Measurements from ENCODE around the gene KLHL29.
A peak's percentile ranks its signal among the peaks of the same experiment; 100 is the strongest.
"Not testable (repeated sequence)": the region's sequence is repeated elsewhere in the genome, so short reads cannot be mapped to it uniquely, and the experiment has no call there.

The KLHL29 gene

DNA sequence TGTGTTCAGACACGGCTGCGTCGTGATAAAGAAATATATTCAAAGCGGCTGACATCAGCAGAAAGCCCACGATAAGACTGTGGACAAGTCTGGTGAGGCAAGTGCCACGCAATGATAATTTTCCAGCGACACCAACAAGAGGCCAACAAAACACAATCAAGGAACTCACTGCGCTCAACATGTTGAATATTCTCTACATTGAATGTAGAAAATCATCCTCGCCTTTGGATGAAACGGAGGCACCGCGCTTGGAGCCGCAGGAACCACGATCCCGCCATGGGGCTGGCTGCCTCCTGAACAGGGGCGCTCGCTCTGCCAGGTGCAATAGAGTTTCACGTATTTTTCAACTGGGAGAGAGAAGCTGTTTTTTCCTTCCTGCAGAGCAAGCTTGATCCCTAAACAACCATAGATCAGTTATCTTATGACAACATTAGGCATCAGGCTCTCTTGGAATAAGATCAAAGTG is 321.7 kb downstream of the KLHL29 start:
- DNase-seq = no peak

GRCh38 chr2:23707096-23707495 is 322.1 kb downstream of the KLHL29 start:
- DNase-seq = no peak

GRCh38 chr2:23708771-23709170 is 323.8 kb downstream of the KLHL29 start:
- no peak for DNase-seq

- no peak for DNase-seq
Measured at GRCh38 chr2:23709311-23709710, 324.3 kb downstream of the KLHL29 start.

DNA sequence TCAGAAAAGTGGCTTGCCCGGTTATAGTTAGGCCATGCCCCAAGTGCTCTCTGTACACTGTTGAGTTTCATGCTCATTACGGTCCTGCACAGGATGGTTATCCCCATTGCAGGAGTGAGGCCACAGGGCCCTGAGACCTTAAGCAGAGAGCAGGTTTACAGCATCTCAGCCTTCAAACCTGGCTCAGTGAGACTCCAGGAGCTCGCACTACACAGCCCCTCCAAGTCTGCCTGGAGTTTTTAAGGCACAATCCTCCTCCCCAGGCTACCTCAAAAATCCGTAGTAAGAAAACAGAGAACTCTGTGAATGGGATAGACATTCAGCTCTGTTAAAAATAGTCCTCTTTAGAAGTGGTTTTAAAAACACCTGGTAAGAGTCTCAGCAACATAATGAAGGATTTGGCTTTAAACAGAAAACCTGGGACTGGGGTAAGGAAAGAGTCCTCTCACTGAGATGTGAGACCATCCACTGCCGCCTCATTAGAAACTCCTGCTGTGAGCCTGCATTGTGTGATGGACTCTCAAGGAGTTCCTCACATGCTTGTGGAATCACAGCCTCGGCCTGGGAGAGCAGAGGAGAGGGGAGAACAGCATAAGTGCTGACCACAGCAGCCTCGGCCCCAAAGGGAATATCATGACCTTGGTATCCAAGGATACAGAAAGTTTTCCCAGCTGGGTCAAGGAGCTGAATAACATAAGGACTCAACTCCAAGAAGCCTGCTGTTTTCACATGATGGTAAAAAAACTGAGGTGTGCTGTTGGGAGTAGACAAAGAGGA is 327.2 kb downstream of the KLHL29 start:
- no peak for DNase-seq

DNA sequence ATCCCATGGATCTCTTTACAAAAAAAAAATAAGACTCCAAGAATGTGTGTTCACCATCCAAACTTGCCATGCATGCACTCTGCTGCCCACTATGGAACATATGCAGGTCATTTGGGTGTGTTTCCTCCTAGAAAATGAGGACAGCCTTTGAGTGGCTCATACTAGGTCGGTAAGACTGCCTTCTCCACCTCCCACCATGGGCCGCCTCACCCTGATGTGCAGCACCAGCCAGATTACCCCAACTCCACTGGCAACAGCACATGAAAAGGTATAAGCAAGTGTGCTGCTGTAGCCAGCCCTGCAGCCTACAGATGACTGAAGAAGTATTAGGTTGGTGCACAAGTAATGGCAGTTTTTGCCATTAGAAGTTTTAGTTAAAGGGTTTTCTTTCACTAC is 327.8 kb downstream of the KLHL29 start:
- DNase-seq = no peak

- no peak for DNase-seq
Measured at GRCh38 chr2:23713351-23713750, 328.4 kb downstream of the KLHL29 start.

DNA sequence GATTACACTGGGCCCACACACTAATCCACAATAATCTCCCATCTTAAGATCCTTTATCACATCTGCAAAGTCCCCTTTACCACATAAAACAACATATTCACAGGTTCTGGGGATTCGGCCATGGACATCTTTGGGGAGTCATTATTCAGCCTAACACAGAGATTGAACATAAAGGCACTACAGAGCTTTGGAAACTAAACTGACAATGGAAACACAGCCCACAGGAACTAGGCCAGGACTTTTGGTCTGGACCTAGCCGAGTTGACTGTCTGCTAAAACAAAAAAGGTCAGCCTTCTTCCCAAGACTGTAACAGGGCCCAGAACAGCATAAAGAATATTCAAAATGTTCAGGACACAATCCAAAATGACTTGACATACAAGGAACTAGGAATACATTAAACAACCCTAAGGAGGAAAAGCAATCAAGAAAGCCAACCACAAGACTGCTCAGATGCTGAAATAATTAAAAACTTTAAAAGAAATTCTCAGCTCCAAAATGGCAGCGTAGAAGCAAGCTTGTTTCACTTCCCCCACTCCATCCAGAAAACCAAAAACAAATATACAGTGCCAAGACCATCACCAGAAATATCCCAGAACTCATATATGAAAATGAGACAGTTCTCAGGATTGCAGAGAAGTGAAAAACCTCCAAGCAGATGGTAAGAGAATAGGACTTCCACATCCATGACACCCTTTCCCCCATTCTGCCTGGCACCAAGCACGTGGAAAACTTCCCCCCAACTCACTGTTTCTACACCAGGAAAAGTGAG is 334.1 kb downstream of the KLHL29 start:
- no peak for DNase-seq

- DNase-seq = no peak
Measured at GRCh38 chr2:23719716-23720115, 334.7 kb downstream of the KLHL29 start.

DNA sequence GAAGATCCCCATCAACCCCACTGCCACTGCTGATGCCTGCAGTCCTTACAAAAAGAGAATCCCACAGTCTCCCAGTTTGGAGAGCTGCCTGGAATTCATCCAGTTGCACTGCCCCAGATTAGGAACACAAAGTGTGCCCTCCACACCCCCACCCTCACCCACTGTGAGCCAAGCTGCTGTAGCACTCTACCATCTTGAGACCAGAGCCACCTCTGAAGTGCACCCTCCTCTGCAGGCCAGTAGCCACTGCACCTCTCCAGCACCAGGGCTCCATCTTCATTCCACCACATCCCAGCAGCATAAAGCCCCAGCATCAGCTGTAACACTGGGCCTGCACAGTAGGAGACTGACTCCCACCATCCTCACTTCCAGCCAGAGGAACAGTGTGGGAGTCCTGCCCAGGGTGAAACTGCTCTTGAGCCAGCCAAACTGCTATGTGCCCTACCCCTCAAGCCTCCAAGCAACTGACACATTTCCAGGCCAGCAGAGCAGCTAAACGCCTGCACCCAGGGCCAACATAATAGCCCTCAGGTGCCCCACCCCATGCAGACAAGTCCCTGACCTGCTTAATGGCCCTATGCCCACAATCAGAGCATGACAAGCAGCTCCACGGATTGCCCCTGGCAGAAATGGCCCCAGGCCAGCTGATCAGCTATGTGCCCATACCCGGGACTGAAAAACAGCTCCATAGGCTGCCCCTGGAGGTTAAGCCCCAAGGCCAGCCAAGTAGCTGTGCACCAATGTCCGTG is 335.9 kb downstream of the KLHL29 start:
- DNase-seq = no peak

DNA sequence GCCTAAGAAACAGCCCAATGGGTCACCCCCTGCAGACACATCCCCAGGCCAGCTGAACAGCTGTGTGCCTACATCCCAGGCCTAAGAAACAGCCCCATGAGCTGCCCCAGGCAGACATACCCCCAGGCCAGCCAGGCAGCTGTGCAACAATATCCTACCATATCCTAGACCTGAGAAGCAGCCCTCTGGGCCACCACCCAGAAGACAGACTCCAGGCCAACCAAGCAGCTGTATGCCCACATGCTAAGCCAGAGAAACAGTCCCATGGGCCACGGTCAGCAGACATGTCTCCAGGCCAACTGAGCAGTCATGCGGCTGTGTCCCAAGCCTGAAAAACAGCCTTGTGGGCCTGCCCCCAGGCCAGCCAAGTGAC is 336.5 kb downstream of the KLHL29 start:
- DNase-seq = no peak

- DNase-seq = no peak
Measured at GRCh38 chr2:23722255-23722654, 337.3 kb downstream of the KLHL29 start.

DNA sequence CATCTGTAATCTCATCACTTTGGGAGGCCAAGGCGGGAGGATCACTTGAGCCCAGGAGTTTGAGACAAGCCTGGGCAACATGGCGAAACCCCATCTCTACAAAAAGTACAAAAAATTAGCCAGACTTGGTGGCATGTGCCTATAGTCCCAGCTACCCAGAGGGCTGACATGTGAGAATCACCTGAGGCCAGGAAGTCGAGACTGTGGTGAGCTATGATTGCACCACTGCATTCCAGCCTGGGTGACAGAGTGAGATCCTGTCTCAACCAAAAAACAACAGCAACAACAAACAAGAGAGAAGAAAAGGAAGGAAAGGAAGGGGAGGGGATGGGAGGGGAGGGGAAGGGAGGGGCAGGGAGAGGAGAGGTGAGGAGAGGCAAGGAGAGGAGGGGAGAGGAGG is 338.1 kb downstream of the KLHL29 start:
- DNase-seq = not testable (repeated sequence)

GRCh38 chr2:23734416-23734815 is 349.4 kb downstream of the KLHL29 start:
- no peak for DNase-seq

DNA sequence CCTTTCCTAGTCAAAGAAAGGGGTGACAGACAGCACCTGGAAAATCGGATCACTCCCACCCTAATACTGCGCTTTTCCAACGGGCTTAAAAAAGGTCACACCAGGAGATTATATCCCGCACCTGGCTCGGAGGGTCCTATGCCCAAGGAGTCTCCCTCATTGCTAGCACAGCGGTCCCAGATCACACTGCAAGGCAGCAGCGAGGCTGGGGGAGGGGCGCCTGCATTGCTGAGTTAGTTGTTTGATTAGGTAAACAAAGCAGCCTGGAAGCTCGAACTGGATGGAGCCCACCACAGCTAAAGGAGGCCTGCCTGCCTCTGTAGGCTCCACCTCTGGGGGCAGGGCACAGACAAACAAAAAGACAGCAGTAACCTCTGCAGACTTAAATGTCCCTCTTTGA is 351.8 kb downstream of the KLHL29 start:
- not testable (repeated sequence) for DNase-seq

- no peak for DNase-seq
Measured at GRCh38 chr2:23745068-23745725, 360.2 kb downstream of the KLHL29 start.

DNA sequence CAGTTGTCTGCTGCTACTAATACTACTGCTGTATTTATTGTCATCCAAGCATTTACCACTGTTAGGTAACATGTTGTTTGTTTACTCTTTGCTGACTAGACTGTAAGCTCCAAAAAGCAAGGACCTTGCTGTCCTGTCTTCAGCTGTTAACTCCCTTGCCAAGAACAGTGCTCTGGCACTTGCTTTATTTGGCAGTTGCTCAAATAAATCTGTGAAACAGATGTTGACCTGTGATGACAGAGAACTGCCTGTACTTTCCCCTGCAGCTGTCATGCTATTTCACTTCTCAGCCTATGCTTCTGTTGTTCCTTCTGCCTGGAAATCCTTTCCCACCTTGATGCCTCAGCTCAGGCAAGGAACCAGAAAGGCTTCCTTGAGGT is 360.7 kb downstream of the KLHL29 start:
- peak; percentile 75 for DNase-seq

DNA sequence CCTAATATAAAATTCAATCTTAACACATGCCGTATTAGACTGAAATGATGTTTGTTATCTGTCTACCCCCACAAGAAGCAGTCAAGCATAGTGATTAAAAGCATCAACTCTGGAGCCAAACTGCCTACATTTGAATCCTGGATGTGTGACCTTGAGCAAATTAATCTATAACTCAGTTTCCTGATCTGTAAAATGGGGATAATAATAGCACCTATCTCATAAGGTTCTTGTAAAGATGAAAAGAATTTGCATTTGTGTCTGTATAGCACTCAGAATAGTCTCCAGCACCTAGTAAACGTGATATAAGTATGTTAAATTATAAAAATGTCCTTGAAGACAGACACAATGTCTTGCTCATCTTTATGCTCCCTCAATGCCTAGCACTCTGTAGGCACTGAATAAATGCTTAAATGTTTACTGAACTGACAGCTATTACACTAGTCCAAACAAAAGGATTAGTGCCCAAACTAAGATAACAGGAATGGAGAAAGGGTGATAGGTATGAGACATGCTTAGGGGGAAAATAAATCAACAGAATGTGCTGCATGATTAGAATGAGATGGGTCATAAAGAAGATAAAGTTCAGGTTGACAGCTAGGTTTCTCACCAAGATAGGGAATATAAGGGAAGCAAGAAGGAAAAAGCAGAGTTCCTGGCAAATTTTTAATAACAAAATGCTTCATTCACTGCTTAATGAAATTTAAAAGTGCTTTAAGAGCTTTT is 361.3 kb downstream of the KLHL29 start:
- no peak for DNase-seq

GRCh38 chr2:23751747-23752265 is 366.8 kb downstream of the KLHL29 start:
- DNase-seq = no peak

DNA sequence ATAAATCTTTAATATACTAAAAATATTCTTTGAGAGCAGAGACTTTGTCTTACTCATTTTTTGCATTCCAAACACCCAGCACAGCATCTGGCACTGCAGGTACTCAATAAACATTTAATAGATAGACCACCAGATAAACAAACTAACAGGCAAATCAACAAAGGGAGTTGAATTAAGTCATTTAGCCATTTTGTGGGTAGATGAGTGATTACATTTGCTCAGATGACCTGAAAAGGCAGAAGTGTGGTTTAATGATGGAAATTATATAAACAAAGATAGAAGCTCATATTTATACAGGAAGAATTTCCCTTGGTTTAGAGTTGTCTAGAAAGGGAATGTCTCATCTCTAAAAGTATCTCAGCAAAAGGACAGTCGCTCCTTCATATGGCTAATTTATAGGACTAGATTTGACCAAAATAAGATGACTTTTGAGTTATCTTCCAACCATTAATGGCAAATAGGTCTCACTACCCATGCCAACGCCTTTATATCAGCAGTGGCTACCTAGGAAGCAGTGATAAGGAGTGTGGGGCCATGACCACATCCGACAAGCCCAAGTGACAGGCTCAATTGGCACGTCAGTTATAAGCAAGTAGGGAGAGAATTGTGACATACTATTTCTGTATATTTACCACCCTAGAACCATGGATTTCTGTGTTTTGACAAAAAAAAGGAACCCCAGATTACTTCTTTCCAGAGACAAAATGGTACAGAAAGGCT is 368.5 kb downstream of the KLHL29 start:
- no peak for DNase-seq

- DNase-seq = no peak
Measured at GRCh38 chr2:23754970-23755369, 370.0 kb downstream of the KLHL29 start.

All from HCEC 1CT (cell line).